GM19035 (cell line): ENCODE measurements around the gene FLVCR1.
A peak's percentile ranks its signal among the peaks of the same experiment; 100 is the strongest.
"Not testable (repeated sequence)": the region's sequence is repeated elsewhere in the genome, so short reads cannot be mapped to it uniquely, and the experiment has no call there.

Experiments
- ATAC-seq: cut with Tn5 transposase; IDR thresholded peaks from one replicate; pipeline ENCODE4 v1.9.1; 2021; ENCODE audit not compliant: unreplicated experiment

Gene FLVCR1

DNA sequence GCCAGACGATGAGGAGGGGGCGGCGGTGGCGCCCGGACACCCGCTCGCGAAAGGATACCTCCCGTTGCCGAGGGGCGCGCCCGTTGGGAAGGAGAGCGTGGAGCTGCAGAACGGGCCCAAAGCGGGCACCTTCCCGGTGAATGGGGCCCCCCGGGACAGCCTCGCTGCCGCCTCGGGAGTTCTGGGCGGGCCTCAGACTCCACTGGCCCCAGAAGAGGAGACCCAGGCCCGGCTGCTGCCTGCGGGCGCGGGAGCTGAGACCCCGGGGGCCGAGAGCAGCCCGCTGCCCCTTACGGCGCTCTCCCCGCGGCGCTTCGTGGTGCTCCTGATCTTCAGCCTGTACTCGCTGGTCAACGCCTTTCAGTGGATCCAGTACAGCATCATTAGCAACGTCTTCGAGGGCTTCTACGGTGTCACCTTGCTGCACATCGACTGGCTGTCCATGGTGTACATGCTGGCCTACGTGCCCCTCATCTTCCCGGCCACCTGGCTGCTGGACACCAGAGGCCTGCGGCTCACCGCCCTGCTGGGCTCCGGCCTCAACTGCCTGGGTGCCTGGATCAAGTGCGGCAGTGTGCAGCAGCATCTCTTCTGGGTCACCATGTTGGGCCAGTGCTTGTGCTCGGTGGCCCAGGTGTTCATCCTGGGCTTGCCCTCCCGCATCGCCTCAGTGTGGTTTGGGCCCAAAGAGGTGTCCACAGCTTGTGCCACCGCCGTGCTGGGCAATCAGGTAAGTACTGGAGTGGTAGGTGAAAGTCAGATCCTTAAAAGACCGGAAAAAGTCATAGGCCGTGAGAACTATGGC lies 588 bp downstream of the FLVCR1 start:
- peak; percentile 25 for ATAC-seq

DNA sequence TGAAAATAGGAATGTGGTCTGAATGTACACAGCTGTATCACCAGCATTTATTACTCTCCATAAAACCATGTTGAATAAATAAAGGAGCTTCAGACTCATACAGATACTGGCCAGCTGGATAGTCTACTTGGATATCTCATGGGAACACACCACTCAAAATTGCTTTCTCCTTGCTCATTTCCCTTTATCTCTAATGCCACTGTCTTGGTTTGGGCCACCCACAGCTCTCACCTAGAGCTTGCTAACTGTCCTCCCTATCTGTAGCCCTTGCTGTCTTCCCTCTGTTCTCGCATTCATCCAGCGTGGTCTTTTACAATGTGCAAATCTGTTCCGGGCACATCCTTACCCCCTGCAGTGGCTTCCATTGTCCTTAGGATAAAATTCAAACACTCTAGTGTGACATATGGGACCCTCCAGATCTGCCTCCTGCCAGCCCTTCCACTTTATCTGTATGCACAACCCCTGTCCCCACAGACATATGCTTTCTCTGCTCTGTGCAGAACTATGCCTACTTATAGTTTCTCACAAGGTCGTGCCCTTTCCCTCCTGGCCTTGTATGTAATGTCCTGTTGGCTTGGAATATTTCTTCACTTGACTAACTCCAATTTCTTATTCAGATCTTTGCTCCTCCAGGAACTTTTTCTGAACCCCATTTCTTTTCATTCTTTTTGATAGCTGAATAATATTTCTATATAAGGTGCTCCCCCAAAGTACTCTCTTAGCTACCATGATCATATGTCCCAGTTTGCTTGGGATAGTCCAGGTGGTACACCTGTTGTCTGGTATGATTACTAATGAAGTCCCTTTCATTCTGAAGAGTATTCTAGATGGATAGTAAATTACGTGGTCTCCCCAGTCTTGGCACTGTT lies 2.9 kb downstream of the FLVCR1 start:
- ATAC-seq, result no peak

DNA sequence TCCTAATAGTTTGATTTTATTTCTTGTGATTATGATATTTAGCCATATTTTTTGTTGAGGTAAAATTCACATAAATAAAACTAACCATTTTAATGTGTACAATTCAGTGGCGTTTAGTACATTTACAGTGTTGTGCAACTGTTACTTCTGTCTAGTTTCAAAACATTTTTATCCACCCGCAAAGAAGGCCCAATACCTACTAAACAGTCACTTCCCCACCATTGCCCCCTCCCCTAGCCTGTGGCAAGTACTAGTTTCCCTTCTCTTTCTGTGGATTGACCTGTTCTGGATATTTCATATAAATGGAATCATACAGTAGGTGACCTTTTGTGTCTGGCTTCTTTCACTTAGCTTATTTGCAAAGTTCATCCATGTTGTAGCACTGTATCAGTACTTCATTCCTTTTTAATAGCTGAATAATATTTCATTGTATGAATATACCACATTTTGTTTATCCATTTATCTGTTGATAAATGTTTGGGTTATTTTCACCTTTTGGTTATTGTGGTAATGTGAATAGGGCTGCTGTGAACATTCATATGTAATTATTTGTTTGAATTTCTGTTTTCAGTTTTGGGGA lies 4.1 kb downstream of the FLVCR1 start:
- no peak for ATAC-seq

DNA sequence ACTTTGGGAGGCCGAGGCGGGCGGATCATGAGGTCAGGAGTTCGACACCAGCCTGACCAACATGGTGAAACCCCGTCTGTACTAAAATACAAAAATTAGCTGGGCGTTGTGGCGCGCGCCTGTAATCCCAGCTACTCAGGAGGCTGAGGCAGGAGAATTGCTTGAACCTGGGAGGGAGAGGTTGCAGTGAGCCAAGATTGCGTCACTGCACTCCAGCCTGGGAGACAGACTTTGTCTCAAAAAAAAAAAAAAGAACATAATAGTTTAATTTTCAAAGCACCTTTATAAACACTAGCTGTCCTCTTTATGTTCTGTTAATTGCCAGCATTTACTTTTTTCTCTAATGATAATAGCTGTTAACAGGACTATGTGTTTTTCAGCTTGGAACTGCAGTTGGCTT lies 5.3 kb downstream of the FLVCR1 start:
- ATAC-seq, result not testable (repeated sequence)

DNA sequence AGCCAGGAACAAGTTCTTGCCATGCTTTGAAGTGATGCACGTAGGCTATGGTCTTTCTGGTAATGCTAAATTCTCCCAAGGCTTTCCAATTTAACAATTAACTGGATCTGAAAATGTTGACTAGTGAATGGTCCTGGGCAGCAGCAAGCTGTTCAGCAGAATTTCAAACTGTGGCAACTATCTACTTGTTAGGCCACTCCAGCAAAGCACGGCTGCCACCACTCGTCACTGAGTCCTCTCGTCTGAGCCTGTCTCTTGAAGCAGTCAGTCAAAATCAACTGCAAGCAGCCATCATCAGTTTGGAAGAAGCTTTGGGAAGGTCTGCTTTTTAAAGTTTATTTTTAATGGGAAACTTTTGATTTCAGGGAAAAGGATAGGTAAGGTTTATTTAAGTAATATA lies 6.1 kb downstream of the FLVCR1 start:
- ATAC-seq, result no peak

DNA sequence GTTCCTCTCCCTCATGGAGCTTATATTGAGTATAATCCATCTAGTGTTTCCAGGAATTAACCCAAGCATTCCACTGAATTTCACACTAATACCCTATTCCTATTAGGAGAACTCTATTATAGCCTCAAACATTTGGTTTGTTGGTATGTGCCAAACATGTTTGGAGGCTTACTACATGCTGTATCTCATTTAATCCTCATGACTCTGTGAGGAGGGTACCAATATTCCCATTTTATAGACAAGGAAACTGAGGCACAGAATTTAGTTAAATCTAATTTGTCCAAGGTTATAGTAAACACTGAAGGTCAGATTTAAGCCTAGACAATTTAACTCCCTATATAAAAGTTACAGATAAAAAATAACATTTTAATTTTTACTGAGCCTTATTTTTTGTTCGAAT lies 9.1 kb downstream of the FLVCR1 start:
- ATAC-seq, result no peak

DNA sequence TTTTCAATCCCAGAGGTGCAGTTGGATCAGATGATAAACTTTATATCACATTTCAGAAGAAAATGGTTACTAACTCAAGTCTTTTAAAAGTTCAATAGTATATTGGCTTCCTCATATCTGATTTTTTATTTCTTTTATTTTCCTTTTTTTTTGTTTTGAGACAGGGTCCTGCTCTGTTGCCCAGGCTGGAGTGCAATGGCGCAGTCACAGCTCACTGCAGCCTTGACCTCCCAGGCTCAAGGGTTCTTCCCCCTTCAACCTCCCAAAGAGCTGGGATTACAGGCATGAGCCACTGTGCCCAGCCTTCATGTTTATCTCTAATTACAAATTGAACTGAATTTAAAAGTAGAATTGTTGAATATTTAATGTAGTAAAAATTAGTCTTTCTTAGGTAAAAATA lies 13.9 kb downstream of the FLVCR1 start:
- no peak for ATAC-seq

DNA sequence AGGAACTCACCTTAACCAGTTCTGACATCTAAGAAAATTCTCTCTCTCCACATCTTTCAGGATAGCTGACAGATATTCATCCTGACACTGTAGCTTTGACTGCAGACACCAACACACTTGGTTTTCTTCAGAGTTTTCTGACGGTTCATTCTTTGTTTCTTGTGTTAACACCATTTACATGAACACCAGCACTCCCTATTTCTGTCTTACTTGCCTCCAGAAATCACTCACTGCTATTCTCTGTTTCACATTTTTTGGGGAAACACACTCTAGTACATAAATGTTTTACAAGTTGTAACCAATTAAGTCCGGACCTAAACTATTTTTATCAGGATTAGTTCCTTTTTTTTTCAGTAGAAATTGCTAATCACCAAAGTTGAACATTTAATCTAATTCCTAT lies 15.4 kb downstream of the FLVCR1 start:
- peak; percentile 84 for ATAC-seq

DNA sequence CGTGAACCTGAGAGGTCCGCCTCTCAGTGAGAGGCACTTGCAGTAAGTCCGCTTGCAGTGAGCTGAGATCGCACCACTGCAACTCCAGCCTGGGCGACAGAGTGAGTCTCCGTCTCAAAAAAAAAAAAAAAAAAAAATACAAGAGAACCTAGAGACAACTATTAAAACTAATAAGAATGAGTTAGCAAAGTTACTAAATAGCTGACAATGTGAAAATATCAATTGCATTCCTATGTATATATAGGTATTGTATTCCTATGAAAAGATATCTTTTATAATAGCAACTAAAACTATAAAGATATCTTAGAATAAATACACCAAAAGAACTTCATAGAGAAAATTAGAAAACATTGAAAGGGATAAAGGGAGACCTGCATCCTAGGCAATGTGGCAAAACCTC lies 20.3 kb downstream of the FLVCR1 start:
- ATAC-seq, result no peak

DNA sequence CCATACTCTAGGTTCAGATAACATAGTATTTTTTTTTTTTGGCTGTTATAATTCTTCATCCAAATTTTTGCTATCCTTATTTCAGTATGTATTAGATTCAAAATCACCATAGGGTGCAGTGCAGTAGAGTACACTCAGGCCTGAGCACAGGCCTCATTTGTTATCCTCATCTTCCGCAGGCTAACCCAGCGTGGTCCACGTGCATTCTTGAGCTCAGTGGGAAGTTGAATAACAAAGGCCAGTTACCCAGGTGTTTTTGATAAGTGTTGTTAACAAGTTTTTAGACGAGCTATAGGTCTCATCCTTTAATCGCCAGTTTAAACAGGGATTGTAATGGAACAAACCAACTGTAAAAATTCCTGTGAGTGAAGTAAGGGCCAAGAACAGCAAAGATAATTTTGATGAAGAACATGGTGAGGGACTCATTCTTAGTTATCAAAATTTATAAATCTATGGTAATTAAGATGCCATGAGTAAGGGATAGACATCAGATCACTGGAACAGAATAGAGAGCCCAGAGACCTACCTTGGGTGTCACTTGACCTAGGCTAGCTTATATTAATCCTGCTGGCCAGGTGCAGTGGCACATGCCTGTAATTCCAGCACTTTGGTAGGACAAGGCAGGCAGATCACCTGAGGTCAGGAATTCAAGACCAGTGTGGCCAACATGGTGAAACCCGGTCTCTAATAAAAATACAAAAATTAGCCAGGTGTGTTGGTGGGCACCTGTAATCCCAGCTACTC lies 22.0 kb downstream of the FLVCR1 start:
- ATAC-seq, result no peak

DNA sequence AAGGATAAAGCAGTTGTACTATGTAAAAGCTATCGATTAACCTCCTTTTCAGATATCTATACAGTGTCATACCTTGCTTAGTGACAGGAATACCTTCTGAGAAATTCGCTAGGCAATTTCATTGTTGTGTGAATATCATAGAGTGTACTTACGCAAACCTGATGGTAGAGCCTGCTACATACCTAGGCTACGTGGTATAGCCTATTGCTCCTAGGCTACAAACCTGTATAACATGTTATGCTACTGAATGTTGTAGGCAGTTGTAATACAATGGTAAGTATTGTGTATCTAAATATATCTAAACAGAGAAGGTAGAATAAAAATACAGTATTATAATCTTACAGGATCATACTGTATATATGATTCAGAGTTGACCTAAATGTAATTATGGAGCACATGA lies 26.5 kb downstream of the FLVCR1 start:
- ATAC-seq, result no peak

DNA sequence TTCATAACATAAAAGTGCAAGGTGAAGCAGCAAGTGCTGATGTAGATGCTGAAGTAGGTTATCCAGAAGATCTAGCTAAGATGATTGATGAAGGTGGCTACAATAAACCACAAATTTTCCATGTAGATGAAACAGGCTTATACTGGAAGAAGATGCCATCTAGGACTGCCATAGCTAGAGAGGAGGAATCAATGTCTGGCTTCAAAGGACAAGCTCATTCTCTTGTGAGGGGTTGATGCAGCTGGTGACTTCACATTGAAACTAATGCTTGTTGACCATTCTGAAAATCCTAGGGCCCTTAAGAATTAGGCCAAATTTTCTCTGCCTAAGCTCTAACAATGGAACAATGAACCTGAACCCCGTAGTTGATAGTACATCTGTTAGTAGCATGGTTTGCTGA lies 34.0 kb downstream of the FLVCR1 start:
- ATAC-seq, result no peak

DNA sequence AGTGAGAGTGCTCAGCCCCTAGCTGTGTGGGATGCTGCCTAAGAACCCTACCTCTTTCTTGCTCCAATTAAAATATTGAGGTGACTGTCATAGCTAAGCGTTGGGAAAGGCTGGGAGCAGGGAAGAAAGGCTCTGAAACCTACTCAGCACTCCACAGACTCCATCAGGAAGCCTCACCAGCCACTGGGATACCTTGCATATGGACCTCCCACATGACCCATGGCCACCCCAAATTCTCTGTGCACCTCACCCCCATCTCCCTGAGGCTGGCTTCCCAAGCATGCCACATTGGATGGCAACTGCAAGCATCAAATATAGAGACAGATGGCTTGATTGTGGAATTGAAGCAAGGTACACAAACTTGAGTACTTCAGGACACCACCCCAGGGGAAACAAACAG lies 41.8 kb downstream of the FLVCR1 start:
- ATAC-seq, result no peak

DNA sequence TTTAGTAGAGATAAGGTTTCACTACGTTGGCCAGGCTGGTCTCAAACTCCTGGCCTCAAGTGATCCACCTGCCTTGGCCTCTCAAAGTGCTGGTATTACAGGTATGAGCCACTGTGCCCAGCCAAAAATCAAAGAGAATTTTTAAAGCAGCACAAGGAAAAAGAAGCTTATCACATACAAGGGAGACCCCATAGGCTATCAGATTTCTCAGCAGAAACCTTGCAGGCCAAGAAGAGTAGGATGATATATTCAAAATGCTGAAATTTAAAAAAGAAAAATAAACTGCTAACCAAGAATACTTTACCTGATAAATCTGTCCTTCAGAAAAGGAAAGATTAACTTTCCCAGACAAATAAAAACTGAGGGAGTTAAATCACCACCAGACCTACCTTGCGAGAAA lies 43.2 kb downstream of the FLVCR1 start:
- no peak for ATAC-seq

DNA sequence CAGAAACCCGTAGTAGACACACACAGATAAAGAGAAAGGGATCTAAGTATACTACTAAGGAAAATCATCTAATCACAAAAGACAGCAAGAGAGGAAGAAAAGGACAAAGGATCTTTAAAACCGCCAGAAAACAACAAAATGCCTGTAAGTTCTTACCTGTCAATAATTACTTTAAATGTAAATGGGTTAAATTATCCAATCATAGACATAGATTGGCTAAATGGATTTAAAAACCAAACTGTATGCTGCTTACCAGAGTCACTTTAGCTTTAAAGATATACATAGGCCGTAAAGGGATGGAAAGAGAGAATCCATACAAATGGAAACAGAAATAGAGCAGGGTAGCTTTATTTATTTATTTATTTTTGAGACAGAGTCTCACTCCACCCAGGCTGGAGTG lies 44.0 kb downstream of the FLVCR1 start:
- no peak for ATAC-seq

DNA sequence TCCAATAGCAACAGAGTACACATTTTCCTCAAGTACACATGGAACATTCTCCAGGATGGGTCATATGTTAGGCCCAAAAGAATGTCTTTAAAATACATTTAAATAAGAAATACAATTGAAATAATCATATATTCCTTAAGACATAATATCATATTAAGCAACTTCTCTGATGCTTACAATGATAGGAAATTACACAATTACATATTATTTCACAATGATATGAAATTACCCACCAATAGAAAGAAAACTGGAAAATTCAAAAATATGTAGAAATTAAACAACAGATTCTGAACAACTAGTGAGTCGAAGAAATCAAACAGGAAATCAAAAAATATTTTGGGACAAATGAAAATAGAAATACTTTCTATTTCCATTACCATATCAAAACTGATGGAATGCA lies 45.6 kb downstream of the FLVCR1 start:
- no peak for ATAC-seq

DNA sequence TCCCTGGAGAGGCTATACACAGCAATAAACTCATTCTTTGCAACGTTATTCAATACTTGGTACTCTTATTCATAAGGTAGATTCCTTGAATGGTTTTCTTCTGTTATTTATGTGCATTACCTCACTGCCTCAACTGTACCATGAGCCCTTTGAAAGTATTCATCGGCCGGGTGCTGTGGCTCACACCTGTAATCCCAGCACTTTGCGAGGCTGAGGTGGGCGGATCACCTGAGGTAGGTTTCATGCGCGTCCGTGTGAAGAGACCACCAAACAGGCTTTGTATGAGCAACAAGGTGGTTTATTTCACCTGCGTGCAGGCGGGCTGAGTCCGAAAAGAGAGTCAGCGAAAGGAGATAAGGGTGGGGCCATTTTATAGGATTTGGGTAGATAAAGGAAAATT lies 50.0 kb downstream of the FLVCR1 start:
- ATAC-seq, result not testable (repeated sequence)

DNA sequence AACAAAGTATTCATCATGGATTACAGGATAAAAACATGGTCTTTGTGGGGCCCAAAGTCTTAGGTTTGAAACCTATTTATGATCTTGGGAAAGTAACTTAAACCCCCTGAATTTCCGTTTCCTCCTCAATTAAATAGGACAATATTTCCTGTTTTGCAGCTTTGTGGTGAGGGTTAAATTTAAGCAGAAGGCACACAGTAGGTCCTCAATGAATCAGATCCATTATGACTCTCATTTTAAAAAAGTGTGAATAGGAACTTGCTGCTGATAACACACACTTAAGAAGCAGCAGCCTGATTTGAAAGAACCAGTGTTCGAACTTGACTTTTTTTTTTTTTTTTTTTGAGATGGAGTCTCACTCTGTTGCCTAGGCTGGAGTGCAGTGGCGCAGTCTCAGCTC lies 50.9 kb downstream of the FLVCR1 start:
- ATAC-seq, result no peak

DNA sequence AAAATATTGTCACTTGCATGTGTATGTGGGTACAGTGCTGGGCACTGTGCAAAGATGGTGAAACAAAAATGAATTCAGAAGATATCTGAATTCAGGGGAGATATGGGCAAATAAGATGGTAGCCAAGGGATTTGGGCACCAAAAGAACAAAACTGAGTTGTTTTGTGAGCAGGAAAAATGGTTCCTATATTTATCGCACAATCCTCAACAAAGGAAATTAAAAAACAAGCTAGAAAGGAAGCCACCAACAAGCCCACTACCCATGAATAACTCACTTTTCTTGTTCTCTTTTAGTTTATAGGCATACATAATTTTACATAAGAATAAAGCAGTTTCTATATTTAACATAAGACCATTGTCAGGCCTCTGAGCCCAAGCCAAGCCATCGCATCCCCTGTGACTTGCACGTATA lies 51.6 kb downstream of the FLVCR1 start:
- no peak for ATAC-seq

DNA sequence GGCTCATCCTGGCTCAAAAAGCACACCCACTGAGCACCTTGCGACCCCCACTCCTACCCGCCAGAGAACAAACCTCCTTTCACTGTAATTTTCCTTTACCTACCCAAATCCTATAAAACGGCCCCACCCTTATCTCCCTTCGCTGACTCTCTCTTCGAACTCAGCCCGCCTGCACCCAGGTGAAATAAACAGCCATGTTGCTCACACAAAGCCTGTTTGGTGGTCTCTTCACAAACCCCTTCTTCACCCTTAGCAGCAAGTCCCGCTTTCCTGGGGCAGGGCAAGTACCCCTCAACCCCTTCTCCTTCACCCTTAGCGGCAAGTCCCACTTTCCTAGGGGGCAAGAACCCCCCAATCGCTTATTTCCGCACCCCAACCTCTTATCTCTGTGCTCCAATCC lies 52.1 kb downstream of the FLVCR1 start:
- not testable (repeated sequence) for ATAC-seq

DNA sequence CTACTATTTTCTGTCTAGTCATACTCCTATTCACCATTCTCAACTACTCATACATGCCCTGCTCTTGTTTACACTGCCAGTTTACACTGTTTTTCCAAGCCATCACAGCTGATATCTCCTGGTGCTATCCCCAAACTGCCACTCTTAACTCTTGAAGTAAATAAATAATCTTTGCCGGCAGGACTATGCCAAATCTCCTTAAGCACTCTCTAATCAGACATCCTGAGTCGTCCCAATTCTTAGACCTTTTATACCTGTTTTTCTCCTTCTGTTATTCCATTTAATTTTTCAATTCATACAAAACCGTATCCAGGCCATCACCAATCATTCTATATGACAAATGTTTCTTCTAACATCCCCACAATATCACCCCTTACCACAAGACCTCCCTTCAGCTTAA lies 55.6 kb downstream of the FLVCR1 start:
- not testable (repeated sequence) for ATAC-seq
